Neural crest cell (in vitro differentiated cells): ENCODE measurements around the gene GLCCI1. TPM values are rescaled to one million over a fixed set of nuclear protein-coding genes. Genes with fewer than 3 reads are reported as not detected.

Source experiments
- DNase-seq: peaks from one replicate; pipeline ENCODE4 v3.0.0; 2021; ENCODE audit warnings: low read depth, mixed read lengths, low spot score
- H3K27ac Mint-ChIP-seq: one replicate; pipeline ENCODE4 v1.8.0; 2021; ENCODE audit warnings: mild to moderate bottlenecking, mixed read lengths; ENCODE audit not compliant: unreplicated experiment
- H3K27me3 Mint-ChIP-seq: 2 replicates; pipeline ENCODE4 v1.8.0; 2021; ENCODE audit warnings: low read depth, mild to moderate bottlenecking, mixed read lengths
- H3K36me3 Mint-ChIP-seq: 2 replicates; pipeline ENCODE4 v1.8.0; 2021; ENCODE audit warnings: low read depth, mild to moderate bottlenecking, mixed read lengths
- H3K4me1 Mint-ChIP-seq: 2 replicates; pipeline ENCODE4 v1.8.0; 2021; ENCODE audit warnings: mixed read lengths
- H3K4me3 Mint-ChIP-seq: one replicate; pipeline ENCODE4 v1.8.0; 2021; ENCODE audit warnings: mild to moderate bottlenecking, mixed read lengths
- H3K9me3 Mint-ChIP-seq: 2 replicates; pipeline ENCODE4 v1.8.0; 2021; ENCODE audit warnings: mixed read lengths
- total RNA-seq: library from RNA; stranded (reverse); gene quantifications from 2 replicates; pipeline ENCODE4 v1.2.1, GENCODE V29; 2021
- TF ChIP-seq, protein P1 (sequence below): fragments of 200-600 bp; sonication (generic); conservative IDR thresholded peaks from 2 replicates; pipeline ENCODE4 v1.5.0; 2021; ENCODE audit warnings: antibody characterized with exemption, mild to moderate bottlenecking

The GLCCI1 gene
- total RNA-seq, 1 donor from 2014 or later: 29.2 TPM

DNA sequence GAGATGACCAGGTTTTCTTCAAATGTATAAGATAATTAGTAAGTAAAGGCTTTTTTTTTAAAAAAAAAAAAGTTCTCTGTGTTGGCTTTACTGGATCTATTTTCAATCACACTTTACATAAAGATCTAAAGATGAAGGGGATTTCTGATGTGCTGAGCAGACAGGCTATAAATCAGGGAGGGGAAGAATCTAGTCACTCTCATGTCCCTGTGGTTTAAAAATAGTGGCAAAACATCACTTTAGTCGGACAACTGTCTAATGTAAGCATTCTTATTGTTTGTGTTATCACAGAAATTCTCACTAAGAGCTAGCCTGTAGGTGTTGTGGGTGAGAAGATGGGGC lies 160.7 kb downstream of the GLCCI1 start:
- no peak overlapping the region for H3K4me3 Mint-ChIP-seq
- H3K4me1 Mint-ChIP-seq: no peaks in the 10 kb centered on the region
- no peaks in the 10 kb centered on the region for H3K36me3 Mint-ChIP-seq
- no peaks in the 10 kb centered on the region for H3K27me3 Mint-ChIP-seq
- TF ChIP-seq, protein P1, sequence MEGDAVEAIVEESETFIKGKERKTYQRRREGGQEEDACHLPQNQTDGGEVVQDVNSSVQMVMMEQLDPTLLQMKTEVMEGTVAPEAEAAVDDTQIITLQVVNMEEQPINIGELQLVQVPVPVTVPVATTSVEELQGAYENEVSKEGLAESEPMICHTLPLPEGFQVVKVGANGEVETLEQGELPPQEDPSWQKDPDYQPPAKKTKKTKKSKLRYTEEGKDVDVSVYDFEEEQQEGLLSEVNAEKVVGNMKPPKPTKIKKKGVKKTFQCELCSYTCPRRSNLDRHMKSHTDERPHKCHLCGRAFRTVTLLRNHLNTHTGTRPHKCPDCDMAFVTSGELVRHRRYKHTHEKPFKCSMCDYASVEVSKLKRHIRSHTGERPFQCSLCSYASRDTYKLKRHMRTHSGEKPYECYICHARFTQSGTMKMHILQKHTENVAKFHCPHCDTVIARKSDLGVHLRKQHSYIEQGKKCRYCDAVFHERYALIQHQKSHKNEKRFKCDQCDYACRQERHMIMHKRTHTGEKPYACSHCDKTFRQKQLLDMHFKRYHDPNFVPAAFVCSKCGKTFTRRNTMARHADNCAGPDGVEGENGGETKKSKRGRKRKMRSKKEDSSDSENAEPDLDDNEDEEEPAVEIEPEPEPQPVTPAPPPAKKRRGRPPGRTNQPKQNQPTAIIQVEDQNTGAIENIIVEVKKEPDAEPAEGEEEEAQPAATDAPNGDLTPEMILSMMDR: no peak
- no peak for DNase-seq
- peaks cover 4% of the 10 kb centered on the region for H3K9me3 Mint-ChIP-seq
- H3K27ac Mint-ChIP-seq: no peak overlapping the region

DNA sequence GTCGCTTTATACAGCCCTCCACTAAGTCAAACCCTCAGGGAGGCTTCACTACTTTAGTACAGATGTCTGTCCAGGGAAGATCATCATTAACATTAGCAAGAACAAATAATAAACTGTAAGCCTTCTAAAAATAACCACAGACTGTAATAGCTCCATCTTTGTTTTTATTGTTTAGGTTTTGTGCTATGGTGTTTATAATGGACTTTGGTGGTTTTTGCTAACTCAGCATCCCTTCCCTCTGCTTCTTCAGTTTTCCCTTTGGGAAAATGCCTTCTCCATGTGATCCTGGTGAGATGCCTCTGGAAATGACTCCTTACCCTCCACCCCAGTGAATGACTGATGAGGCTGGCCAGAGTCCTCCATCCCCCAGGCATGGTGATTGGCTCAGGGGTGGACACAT lies 162.1 kb downstream of the GLCCI1 start:
- Mint-ChIP-seq H3K36me3 (no peaks in the 10 kb centered on the region), H3K27ac (no peak overlapping the region), H3K4me3 (no peak overlapping the region), H3K4me1 (no peaks in the 10 kb centered on the region), H3K9me3 (no peaks in the 10 kb centered on the region), H3K27me3 (no peaks in the 10 kb centered on the region)
- no peak for DNase-seq
- TF ChIP-seq, protein P1: no peak

DNA sequence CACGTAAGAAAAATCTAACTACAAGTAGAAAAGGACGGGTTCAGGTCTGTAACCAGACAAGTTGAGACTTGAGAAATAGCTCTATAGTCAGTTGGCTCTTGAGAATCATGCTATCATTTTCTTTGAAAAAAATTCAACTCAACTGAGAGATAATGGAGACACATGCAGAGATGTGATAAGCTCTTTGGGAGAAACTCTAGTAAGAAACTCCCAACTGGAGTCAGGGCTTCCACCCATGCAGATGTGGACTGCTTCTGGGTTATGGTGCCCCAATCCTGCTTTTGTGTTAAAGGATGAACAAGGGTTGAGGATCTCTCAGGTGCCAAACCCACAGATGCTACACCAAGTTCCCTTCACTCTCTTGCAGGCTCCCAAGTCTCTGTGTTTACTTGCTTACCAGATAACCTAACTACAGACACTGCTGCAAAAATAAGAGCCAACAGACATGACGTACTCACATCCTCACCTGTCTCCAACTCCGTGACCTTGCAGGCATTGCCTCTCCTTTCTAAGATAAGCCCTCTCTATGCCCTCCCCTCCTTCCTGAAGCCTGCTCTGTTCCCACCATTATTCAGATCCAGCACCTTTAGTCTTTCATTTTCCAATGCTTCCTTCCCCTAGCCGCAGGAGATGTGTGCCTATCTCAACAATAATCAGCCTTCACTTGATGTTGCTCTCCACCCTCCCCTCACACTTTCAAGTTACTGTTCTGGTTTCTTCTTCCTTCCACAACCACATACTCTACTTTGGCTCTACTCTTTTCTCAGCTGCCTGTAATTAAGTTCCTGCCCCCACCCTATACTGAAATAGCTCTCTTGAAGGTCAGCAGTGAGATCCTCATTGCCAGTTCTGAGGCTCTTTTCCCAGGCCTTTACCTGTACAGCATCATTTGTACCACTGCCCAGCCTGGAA lies 163.4 kb downstream of the GLCCI1 start:
- Mint-ChIP-seq H3K27me3 (no peaks in the 10 kb centered on the region), H3K27ac (no peak overlapping the region), H3K4me1 (no peaks in the 10 kb centered on the region), H3K9me3 (no peaks in the 10 kb centered on the region), H3K36me3 (no peaks in the 10 kb centered on the region), H3K4me3 (no peak overlapping the region)
- no peak for DNase-seq
- TF ChIP-seq, protein P1: no peak

DNA sequence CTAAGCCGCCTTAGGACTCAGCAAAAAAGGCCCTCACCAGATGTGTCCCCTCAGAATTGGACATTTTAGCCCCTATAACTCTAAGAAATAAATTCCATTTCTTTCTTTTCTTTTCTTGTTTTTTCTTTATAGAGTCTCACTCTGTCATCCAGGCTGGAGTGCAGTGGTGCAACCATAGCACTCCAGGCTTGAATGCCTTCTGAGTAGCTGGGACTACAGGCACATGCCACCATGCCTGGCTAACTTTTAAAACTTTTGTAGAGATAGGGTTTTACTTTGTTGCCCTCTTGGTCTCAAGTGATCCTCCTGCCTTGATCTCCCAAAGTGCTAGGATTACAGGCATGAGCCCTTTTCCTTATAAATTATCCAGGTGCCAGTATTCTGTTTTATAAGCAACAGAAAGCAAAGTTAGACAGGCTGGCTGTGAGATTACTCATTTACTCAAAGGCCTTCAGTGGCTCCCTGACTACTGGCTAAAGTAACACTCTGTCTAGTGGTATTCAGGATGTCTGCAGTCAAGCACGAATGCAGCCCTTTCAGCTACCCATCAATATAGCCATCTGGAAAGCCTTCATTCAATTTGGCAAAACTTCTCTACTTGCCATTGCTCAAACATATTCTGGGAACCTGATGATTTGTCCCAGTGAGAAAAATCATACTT lies 164.7 kb downstream of the GLCCI1 start:
- TF ChIP-seq, protein P1: no peak
- no peak for DNase-seq
- Mint-ChIP-seq H3K4me1 (no peaks in the 10 kb centered on the region), H3K27ac (no peak overlapping the region), H3K4me3 (no peak overlapping the region), H3K27me3 (no peaks in the 10 kb centered on the region), H3K36me3 (no peaks in the 10 kb centered on the region), H3K9me3 (no peaks in the 10 kb centered on the region)

DNA sequence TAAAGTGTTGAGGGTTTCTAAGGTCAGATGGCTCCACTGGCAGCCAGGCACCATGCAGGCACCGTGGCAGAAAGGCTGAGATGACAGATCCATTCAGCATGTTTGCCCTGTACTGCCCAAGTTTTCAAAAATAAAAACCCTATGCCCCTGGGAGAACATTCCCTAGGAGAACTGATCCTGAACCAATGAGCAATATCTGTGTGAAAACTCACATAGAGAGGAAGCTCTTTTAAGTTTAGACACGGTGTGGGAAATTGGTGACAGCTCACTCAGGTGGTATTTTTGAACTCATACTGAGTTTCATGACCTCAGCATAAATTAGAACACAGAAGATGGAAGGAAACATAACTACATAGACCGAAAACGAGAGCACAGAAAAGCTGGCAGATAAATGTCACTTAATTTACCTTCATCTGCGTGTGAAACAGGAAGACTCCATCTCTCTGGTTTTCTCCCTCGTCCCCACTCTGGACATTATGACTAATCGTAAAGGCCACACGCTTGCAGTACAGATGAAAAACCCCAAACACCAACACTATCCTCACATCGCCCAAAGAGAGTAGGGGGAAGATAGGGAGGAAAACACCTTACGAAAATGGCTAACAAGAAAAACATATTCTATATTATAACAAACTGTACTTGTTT lies 165.6 kb downstream of the GLCCI1 start:
- Mint-ChIP-seq H3K9me3 (no peaks in the 10 kb centered on the region), H3K27me3 (no peaks in the 10 kb centered on the region), H3K36me3 (no peaks in the 10 kb centered on the region), H3K4me3 (no peak overlapping the region), H3K4me1 (no peaks in the 10 kb centered on the region), H3K27ac (no peak overlapping the region)
- TF ChIP-seq, protein P1: no peak
- DNase-seq: no peak
